Subcutaneous adipose tissue (tissue), 4 donors: ENCODE measurements around the gene PLEKHA4. TPM values are rescaled to one million over a fixed set of nuclear protein-coding genes. Genes with fewer than 3 reads are reported as not detected.

Source experiments
- CTCF ChIP-seq: fragments of 450-650 bp; IDR thresholded peaks from one replicate; pipeline ENCODE4 v1.5.1; 2016; ENCODE audit warnings: low read depth, mild to moderate bottlenecking, control low read depth, antibody characterized with exemption, moderate library complexity
- total RNA-seq, 4 donors: library from RNA; depleted of rRNA; stranded (reverse); fragments of >200 nt; gene quantifications; one replicate each; pipeline ENCODE4 v1.1.0, GENCODE V29; 2016

The PLEKHA4 gene
- total RNA-seq, 4 donors from 2014 or later = 5.7 to 27.3 (median 8.5) TPM

DNA sequence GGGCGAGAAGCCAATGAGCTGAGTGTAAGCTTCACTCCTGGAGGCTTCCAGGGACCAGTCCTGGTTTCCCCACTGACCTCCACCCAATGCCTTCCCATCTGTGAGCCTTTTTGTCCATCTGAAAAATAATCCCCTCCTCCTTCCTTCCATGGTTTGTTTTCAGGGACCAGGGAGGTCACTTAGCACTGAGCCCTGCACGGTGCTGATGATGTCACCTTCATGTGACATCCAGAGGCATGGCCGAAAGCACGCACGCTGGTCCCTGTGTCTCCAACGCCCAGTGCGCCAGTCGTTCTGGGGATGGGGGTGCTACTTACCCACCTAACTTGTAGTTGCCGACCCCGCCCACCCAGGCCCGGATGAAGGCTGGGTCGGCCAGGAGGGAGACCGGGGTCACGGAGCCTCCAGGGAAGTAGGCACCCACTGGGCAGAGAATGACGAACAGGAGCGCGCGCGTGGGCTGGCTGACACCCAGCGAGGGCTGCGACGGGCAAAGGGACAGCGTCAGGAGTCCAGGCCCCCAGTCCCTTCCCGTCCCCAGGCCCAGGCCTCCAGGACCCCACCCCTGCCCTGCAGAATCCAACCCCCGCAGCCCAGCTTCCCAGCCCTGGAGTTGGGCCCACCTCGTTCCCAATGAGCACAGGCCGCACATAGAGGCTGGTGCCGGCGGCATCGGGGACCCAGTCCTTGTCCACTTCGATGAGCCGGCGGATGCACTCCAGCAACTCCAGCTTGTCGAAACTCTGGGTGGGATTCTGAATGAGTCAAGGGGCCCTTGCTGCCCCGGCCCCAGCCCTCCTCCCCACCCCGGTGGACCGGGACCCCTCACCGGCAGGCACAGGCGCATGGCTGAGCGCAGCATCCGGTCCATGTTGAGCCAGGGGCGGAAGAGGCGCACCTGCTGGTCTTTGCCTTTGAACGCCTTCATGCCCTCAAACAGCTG is 68.8 kb downstream of the PLEKHA4 start:
- no peak for TF ChIP-seq CTCF

- no peak for TF ChIP-seq CTCF
Measured at GRCh38 chr19:48798937-48799336, 69.5 kb downstream of the PLEKHA4 start.

DNA sequence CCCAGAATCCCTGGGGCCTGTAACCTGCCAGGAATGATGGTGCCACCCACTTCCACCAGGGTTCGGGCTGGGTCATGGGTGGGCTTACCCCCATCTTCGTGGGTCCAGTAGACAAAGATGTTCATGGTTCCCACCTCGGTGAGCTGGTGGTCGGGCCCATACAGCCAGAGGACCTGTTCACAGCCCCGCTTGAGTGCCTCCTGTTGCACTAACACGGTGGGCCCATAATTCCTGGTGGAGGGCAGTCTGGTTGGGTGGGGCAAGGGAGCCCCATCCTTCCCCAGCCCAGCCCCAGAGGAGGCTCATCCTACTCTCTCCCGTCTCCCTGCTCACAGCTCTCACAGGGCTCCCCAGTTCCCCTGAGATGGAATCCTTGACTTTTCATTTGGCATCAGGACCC is 71.3 kb downstream of the PLEKHA4 start:
- TF ChIP-seq CTCF = no peak

DNA sequence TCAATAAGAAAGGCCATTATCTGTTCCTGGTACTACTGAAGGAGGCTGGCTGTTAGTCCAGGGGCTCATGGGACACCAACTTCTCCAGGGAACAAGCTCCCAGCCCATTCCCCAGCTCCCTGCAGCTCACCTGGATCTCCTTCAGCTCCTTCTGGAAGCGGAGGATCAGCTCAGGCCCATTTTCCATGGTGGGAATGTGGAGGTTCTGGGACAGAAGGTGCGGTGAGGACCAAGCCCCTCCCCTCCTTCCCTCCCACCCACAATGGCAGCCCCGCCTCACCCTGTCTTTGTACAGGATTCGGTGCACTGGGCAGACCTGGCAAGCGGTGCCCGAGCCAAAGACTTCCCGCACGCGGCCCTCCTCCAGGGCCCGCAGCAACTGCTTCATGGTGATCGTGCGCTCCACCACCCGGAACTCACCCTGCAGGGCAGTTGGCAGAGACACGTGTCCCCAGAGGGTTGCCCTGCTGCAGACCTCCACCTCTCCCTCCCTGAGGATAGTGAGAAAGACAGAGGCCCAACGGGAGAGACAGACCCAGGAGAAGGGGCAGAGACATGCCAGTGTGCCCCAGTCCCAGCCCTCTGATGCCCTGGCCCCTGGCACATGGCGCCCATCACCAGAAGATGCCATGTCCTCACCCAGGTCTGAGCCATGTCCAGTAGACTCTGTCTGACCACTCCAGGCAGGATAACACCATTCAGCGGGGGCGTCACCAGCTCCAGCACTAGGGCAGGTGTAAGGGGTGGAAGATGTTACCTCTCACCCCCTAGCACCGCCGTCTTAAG is 71.9 kb downstream of the PLEKHA4 start:
- TF ChIP-seq CTCF = no peak

DNA sequence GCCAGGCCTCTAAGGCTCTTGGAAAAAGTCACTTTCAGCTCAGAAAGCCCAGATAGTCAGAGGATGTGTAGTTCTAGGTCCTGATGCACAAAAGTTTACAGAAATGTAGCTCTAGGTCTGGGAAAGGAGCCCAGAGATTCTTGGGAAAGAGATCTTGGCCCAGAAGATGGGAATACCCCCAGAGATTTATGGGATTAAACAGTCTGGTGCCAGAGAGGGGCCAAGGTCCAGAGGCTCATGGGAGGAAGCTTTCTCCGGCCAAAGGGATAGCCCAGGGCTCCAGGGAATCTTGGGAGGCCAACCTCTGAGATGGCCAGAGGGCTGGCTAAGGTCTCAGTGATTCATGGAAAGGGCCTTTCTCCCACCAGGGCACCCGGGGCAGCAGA is 72.7 kb downstream of the PLEKHA4 start:
- no peak for TF ChIP-seq CTCF

DNA sequence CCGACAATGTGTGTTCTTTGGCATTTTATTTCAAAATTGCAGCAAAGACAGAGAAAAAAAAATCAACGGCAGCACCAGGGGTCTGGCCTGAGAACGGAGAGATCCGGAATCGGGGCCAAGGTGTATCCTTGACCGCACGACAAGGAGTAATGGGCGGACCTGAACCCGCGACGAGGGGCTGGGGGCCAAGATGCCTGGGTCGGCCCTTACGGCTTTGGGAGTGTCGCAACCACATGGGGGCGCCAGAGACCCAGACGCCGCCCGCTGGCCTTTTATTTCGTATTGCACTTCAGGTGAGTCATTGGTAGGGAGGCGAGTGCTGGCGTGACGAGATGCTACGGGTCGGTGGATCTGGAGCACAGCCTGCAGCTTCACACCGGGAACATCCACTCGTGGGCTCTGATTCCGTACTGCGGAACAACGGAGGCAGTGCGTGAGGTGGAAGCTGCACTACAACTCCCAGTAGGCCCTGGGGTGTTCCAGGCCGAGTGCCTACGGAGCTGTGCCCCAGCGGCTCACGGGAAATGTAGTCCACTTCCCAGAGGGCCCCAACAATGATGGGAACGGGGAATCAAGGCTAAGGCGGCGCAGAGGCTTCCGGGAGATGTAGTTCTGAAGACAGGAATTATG is 73.2 kb downstream of the PLEKHA4 start:
- TF ChIP-seq CTCF = no peak

DNA sequence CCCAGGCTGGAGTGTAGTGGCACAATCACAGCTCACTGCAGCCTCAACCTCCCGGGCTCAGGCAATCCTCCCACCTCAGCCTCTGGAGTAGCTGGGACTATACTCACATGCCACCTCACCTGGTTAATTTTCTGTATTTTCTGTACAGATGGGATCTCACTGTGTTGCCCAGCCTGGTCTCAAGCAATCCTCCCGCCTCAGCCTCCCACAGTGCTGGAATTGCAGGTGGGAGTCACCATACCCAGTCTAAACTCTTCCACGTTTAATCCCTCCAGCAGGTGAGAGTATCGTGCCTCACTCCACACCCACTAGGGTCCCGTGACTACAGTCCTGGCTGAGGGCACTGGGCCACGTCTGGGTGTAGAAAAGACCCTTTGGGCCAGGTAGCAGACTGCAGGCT is 74.1 kb downstream of the PLEKHA4 start:
- TF ChIP-seq CTCF = no peak
